CD4-positive, alpha-beta T cell treated with Interleukin-2 at 100 ng/mL for 4 hours (primary cell): ENCODE results near the gene NAA60.
"Not testable (repeated sequence)": the region's sequence is repeated elsewhere in the genome, so short reads cannot be mapped to it uniquely, and the experiment has no call there.

Experiments
- DNase-seq: peaks from one replicate; pipeline ENCODE4 v3.0.0-alpha.2; 2020; ENCODE audit warnings: low spot score

The NAA60 gene

DNA sequence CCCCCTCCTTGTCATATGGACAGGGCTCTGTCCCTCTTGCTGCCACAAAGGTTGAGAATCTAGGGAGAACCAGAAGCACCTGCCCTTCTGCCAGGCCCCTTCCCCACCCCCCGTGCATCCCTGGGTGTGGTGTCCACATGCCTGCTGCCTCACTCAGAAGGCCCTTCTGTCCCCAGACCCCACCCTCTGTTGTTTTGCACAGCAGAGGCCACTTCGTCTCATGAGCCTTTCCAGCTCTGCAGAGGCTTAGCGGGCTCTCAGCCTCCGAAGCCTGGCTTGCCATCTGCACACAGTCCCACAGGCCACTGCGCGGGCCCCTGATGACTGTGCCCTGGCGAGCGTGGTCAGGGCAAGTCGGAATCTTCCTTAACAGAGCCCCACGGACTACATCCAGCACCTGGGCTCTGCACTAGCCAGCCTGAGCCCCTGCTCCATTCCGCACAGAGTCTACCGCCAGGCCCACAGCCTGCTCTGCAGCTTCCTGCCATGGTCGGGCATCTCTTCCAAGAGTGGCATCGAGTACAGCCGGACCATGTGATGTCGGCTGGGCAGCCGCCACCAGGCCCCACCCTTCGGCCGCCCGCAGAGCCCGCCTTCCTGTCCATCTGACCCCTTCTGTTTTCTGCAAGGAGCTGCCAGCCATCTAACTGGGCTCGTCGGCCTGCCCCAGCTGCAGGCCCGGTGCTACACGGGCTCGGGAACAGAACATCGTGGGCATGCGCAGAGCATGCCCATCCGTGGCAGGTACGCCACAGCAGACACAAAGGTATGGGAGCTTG is 41.0 kb downstream of the NAA60 start:
- no peak for DNase-seq

DNA sequence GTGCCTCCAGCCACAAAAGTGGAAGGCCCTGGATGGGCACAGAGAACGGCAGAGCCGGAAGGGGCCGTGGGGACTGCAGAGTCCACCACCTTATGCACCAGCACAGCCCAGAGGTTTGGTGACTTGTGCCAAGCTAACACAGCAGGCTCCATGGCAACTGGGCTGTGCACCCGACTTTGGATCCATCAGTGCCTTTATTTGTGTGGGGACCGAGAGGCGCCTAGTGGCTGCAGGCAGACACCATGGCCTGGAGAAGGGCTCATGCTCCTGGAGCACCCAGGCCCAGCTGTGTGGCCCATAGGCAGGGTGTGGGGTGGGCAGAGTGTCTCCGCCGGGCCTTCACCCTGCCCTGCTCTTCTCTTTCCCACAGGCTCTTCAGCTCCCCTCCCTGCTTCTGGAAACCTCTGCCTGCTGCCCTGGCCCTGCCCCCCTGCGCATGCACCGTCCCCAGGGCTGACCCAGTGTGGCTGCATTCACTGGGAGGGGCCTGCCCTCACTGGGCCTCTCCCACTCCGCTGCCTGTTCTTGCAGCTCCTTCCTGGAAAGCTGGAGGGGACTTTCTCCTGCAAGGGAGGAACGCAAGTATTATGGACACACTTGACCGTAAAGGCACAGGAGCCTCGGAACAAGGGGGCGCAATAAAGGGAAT is 41.7 kb downstream of the NAA60 start:
- no peak for DNase-seq

DNA sequence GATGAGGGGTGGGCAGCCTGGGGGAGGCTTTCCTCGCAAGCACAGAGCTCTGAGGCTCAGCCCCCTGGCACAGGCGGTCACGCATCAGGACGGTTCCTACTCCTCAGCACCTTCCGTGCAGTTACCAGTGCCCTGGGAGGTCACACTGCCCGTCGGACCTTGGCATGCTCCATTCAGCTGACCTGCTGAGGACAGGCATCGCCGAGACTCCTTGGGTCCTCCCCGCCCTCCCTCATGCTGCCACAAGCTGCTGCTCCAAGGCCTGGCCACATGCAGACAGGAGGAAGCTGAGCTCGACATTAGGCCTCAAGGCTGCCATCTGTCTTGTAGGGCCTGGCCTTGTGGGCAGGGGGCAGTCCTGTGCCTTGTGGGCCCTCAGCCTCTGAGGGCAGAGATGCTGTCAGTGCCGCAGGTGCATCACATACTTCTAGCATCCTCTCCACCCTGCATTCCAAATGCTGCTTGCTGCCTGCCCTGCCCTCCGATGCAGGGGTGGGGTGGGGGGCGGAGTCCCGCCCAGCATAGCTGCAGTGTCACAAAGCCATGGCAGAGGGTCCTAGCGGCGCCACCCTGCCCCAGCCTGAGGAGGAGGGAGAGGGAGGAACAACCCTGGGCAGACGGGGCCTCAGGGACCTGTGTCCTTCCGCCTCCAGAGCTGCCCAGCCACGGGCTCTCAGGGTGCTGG is 42.5 kb downstream of the NAA60 start:
- no peak for DNase-seq

DNA sequence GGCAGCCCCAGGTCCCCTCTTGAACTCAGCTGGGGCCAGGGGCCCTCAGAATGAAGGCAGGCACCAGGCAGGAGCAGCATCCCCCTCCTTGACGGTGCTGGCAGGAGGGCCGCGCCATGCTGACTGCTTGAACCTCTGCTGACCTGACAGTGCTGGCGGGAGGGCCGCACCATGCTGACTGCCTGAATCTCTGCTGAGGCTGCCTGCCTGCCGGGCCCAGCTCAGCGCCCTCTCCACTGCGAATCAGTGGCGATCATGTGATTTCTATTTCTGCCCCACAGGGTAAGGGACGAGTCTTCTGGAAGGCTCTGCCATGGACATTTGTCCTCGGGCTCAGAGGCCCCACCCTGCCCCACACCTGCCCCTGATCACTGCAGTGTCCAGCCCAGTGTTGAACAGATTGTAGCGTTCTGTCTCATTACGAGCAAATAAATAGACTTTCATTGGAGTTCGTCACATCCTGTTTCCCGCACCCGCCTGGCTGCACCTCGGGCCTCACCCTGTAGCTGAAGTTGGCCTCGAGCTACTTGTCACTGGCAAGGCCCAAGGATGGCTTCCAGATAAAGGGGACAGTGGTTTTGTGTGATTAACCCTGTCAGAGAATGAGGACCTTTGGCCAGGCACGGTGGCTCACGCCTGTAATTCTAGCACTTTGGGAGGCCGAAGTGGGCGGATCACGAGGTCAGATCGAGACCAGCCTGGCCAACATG is 43.2 kb downstream of the NAA60 start:
- DNase-seq: no peak

DNA sequence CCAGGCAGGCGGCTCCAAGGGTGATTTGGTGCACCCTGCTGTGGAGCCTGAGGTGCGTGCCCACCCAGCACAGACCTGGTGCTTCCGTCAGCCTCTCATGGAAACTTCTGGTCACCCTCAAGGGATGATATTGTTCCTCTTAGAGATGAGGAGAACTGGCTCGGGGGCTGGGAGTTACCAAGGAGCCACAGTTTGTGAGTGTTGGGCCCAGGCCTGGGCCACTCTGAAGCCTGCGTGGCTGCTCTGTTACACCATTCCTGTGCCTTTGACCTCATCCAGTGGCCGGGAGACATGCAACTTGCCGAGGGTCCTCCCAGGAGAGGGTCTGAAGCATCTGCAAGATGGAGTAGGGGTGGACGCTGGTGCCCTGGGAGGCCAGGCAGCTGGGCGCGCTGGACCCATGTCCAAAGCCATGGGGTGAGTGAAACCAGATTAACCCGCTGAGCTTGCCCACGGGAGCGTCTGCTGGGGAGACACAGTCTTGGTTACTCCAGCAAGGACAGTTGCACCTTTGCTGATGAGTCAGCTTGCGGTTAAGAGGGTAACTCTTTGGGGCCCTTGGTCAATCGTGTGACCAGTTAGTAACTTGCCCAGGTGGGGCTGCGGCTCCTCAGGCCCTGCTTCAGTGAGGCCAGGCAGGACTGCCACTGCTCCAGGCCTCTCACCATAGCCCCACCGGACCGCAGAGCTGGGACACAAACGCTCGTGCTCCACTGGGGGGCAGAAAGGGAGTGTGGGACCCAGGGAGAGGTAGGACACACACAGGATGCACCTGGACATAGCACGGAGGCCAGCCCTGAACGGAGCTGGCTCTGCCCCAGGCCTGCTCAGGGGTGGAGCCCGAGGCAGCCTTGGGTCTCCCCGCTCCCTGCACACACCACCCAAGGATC is 44.3 kb downstream of the NAA60 start:
- DNase-seq: no peak

DNA sequence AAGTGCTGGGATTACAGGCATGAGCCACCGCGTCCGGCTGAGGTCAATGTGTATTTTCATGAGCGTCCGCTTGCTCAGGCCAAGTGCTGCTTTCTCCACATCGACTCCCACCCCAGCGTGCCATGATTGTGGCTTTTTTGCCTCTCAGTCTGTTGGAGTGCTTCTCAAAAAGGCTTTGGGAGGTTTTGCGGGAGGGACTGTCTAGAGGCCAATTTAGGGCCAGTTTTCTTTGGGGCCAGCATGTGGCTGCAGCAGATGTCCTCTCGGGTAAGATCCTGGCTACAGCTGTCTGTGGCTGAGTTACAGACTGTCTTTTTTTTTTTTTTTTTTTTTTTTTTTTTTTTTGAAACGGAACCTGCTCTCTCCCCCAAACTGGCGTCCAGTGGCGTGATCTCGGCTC is 45.3 kb downstream of the NAA60 start:
- no peak for DNase-seq

DNA sequence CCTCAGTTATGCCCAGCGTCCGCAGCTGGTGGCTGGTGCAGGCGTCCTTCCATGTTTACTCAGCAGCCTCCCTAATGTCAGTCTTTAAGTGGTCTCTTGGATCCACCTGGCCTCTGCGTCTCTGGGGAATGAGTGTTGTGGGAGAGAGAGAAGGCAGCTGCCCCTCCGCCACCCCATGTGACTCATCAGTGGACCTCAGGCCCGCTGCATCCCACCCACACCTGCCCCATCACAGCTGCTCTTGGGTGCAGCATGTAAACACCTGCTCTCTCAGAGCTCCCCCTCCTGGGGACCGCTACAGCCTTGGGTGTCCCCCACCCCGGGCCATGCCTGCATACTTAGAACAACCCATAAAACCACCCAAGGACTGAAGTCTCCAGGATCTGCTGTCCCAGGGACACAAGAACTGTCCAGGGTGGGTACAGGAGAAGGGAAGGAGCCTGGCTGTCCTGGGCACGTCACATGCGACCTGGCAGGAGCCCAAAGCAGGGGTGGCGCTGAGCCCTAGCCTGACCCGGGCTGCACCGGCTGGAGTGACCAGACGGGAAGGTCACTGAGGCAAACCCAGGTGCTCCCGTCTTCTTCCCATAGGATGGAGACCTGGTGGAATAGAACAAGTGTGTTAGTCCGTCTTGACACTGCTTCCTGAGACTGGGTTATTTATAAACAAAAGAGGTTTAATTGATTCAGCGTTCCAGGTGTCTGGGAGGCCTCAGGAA is 47.6 kb downstream of the NAA60 start:
- DNase-seq: no peak

DNA sequence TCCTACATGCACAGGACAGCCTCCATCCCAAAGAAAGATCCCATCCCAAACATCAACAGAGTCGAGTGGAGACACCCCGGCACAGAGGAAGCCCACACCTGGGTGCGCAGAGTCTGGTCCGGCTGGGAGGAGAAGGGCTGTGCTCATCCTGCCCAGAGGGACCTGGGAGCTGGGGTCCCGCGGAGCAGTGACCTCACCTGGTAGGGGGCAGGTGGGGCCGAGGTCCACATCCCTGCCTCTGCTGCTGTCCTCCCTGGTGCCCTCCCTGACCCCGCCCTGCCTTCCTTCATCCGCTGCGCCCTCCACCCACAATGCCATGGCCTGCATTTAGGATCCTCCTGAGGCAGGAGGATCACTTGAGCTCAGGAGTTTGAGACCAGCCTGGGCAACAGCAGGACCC is 48.9 kb downstream of the NAA60 start:
- DNase-seq: no peak

DNA sequence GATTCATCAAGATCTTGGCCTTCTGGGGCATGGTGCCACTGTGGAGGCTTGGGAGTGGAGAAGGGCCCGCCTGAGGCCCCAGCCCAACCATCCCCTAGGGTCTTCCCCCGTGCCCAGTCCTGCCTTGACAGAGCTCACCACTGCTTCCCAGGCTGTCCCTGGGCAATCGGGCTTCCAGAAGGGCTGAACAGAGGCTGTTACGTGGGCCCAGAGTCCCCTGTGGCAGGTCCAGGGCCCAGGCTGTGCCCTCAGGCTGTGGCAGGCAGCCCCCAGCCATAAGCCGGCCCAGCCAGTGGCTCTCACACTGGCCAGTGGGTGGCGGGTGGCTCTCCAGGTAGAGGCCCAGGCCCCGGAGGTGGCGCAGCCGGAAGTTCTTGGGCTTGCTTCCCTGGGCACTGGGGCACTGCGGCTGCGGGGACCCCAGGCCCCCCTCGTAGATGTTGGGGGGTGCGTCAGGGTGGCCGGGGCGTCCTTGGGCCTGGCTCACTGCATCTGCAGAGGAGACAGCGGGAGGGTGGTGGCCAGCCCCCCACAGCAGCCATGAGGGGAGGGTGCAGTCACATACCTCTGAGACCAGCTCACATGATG is 51.0 kb downstream of the NAA60 start:
- DNase-seq: no peak

DNA sequence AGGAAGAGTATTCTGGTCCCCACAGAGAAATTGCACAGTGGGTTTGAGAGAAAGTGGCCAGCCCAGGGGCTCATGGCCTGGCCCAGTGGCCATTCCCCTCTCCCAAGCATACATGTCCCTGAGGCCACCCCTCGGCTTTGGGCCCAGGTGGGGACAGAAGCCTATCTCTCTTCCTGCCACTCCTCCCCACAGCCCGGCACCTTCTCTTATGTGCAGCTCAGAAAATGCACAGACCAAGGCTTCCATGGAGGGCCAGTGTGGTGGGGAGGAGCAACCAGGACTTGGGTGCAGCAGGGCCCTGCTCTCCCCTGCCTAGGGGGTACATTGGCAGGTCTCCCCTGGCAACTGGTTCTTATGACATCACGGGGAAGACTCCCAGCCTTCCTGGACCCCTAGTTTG is 51.7 kb downstream of the NAA60 start, which contains the start of gene C16orf90:
C16orf90 (minus strand) TSS at position 314 of the 400 bp plus-strand sequence; CDS start at position 246, 68 bp downstream.
- DNase-seq: no peak

DNA sequence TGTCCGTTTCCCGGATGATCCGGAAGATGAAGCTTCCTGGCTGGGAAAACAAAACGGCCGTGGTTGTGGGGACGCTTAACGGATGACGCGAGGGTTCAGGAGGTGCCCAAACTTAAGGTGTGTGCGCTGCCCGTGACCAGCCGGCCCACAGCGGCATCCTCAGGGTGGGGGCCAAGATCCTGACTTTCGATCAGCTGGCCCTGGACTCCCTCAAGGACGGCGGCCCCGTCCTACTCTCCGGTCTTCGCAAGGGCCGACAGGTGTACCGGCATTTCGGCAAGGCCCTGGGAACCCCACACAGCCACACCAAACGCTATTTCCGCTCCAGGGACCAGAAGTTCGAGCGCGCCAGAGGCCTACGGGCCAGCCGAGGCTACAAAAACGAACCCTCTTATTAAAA is 52.9 kb downstream of the NAA60 start:
- DNase-seq: no peak

DNA sequence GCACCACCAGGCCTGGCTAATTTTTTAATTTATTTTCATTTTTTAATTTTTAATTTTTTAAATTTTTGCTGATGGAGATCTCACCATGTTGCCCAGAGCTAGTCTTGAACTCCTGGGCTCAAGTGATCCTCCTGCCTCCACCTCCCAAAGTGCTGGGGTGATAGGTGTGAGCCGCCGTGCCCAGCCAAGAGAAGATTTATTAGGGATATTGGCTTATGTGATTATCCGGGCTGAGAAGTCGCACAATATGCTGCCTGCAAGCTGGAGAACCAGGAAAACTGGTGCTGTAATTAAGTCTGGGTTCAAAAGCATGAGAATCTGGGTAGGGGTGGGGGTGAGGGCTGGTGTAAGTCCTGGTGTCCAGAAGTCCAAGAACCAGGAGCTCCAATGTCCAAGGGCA is 54.3 kb downstream of the NAA60 start:
- DNase-seq: no peak

DNA sequence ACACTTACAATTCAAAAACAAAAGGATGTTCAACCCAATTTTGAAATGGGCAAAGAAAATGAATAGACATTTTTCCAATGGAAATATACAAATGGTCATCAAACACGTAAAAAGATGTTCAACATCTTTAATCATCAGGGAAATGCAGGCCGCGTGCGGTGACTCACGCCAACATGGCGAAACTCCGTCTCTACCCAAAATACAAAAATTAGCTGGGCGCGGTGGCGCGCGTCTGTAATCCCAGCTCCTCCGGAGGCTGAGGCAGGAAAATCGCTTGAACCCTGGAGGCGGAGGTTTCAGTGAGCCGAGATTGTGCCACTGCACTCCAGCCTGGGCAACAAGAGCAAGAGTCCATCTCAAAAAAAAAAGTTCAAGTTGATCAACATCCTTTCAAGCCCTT is 55.5 kb downstream of the NAA60 start:
- no peak for DNase-seq

DNA sequence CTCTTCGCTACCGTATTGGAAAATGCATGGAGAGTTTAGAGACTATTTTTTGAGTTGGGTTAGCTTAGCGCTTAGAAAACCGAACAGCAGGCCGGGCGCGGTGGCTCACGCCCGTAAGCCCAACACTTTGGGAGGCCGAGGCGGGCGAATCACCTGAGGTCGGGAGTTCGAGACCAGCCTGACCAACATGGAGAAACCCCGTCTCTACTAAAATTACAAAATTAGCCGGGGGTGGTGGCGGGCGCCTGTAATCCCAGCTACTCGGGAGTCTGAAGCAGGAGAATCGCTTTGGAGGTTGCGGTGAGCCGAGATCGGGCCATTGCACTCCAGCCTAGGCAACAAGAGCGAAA is 57.9 kb downstream of the NAA60 start:
- not testable (repeated sequence) for DNase-seq

DNA sequence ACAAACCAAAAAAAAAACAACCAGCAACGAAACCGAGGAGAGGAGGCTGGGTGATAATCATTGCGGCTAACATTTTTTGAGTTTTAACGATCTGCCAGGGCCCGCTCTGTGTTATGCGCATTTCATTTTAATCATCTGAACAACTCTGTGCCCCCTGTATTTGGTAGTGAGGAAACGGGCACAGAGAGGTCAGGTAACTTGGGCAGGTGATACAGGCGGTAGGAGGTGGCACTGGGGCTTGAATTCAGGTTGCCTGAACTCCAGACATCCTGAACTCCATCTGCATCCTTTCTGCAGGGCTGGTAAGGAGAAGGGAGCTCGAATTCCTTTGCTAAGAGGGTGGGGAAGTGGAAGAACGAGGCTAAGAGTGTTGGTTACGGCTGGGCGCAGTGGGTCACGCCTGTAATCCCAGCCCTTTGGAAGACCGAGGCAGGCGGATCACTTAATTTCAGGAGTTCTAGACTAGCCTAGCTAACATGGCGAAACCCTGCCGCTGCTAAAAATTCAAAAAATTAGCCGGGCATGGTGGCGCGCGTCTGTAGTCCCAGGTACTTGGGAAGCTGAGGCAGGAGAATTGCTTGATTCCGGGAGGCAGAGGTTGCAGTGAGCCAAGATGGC is 58.4 kb downstream of the NAA60 start:
- DNase-seq: no peak

DNA sequence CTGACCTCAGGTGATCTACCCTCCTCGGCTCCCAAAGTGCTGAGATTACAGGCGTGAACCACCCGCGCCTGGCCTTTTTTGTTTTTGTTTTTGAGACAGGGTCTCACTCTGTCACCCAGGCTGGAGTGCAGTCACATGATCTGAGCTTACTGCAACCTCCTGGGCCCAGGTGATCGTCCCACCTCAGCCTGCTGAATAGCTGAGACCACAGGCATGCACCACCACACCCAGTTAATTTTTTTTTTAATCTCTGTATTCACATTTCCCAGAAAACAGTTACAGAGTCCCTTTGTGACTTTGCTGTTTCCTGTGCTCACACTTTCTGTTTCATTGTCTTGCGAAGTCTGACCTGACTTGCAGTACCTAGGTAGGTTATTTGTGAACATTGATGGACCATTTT is 60.0 kb downstream of the NAA60 start:
- DNase-seq: peak; percentile 87

DNA sequence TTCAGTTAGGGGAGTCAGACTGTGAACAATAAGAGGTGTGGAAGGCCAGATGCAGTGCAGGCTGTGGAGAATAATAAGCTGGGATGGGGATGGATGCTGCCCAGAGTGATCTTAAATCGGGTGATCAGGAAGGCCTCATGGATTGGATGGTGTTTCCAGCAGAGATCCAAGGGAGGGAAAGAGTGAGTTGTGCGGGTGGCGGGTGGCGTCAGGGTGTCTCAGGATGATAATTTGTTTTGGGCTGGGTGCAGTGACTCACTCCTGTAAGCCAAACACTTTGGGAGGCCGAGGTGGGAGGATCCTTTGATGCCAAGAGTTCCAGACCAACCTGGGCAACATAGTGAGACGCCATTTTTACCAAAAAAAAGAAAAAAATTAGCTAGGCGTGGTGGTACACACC is 65.3 kb downstream of the NAA60 start:
- peak; percentile 32 for DNase-seq

DNA sequence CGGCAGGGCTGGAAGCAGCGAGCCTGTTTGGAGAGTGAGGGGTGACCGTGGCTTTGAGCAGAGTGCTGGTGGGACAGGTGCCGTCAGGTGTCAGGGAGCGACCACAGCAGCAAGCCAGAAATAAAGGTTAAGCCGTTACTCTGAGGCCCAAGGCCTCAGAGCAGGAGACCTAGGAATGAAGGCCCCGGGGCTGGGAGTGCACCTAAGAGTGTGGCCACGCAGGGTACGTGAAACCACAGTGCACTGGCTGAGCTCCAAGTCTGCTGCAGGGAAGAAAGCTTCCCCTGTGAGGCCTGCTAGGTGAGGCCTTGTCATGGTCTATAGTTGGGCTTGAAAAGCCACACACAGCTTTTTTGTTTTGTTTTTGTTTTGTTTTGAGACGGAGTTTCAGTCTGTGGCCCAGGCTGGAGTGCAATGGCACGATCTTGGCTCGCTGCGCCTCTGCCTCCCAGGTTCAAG is 66.0 kb downstream of the NAA60 start:
- peak; percentile 86 for DNase-seq

DNA sequence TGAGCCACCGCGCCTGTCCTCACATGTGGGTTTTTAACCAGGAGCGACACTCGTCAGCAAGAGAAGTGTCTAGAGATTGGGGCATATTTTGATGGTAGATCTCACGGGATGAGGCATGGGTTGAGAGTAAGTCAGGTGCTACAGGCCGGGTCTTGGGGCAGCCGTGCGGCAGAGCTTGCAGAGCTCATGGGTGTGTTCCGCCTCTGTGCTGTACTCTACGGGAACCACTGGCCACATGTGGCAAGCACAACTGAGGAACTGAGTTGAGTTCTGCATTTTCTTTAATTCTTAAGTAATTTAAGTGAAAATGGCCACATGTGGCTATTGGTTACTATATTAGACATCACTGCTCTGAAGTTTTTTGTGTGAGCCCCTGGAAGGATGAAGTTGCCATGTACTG is 66.9 kb downstream of the NAA60 start:
- DNase-seq: no peak
